H1 (cell line): ENCODE measurements around the gene TDRD1. TPM values are rescaled to one million over a fixed set of nuclear protein-coding genes. Genes with fewer than 3 reads are reported as not detected.

Experiments used
- CHD7 ChIP-seq: fragments of 300-600 bp; sonication (generic); IDR thresholded peaks from 2 replicates; pipeline ENCODE4 v1.7.1; 2012; ENCODE audit warnings: low read length, moderate library complexity, mild to moderate bottlenecking, inconsistent platforms; ENCODE audit not compliant: insufficient replicate concordance
- SUZ12 ChIP-seq: fragments of 200-600 bp; sonication (generic); IDR thresholded peaks from 2 replicates; pipeline ENCODE4 v1.6.1; 2012; ENCODE audit warnings: mild to moderate bottlenecking, inconsistent platforms, low read length, moderate library complexity, mixed read lengths
- TEAD4 ChIP-seq: IDR thresholded peaks from 2 replicates; pipeline ENCODE4 v1.6.1; 2012; ENCODE audit warnings: low read depth, low read length, inconsistent platforms, mixed read lengths
- polyA plus RNA-seq, 7 experiments: library from polyadenylated mRNA; depleted of rRNA in 3 of 7; stranded (reverse) in 5 of 7; unstranded in 2 of 7; fragments of >200 nt in 5 of 7; fragments of 200-250 nt in 2 of 7; gene quantifications; 1 replicate in 5 of 7; 2 replicates in 1 of 7; 4 replicates in 1 of 7; pipeline versions ENCODE4 v1.2.1 to v1.2.3, GENCODE V29; 2011 to 2013; ENCODE audit warnings: missing spikeins in 2 of 7, mixed read lengths in 2 of 7
- total RNA-seq: library from RNA; stranded (reverse); fragmentation: NEBNext Ultra II Directional; extraction: Animal tissue kit (Norgen Biotek cat#: 25700); gene quantifications from 2 replicates; pipeline ENCODE4 v1.2.1, GENCODE V29; 2021

Gene TDRD1
- total and polyA plus RNA-seq, 2 of the 8 experiments (the other 6 are each of a cell fraction or from before 2014, with no cell fraction given): 0.02 to 0.71 TPM

- peak; percentile 24 for TF ChIP-seq CHD7
- no peak for TF ChIP-seq SUZ12
- TF ChIP-seq TEAD4: 0 out of 2 replicates have a peak, but pooled peaks have one; percentile 29
Measured at GRCh38 chr10:114166043-114166442, 13.1 kb upstream of the TDRD1 start (continued).
